Stimulated activated CD4-positive, alpha-beta T cell treated with anti-CD3 and anti-CD28 coated beads, Interleukin-4, amount 100 ng/mL, for 48 hours (primary cell): ENCODE results near the gene ATP9A.
"Not testable (repeated sequence)": the region's sequence is repeated elsewhere in the genome, so short reads cannot be mapped to it uniquely, and the experiment has no call there.

ENCODE experiments used
- DNase-seq, 2 donors: peaks; one replicate each; pipeline ENCODE4 v3.0.0-alpha.2; 2020; ENCODE audit warnings: low read depth in 2 of 2

ATP9A gene

DNA sequence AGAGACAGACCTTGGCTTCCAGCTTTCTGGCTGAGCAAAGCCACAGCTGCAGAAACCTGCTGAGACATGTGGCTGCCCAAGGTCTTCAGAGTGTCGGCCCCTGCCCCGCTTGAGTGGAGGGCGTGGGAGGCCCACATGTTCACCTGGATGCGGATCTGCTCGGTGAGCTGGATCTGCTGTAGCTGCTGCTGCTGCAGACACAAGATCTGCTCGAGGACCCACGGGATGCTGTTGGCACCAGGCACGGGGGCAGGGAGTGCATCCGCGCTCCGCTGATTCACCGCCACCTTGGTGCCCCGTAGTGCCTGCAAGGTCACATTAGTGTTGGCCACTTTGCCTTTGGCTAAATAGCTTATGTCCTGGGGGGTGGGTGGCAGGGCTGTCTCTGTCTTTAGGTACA lies 23.4 kb upstream of the ATP9A start:
- no peak for DNase-seq

DNA sequence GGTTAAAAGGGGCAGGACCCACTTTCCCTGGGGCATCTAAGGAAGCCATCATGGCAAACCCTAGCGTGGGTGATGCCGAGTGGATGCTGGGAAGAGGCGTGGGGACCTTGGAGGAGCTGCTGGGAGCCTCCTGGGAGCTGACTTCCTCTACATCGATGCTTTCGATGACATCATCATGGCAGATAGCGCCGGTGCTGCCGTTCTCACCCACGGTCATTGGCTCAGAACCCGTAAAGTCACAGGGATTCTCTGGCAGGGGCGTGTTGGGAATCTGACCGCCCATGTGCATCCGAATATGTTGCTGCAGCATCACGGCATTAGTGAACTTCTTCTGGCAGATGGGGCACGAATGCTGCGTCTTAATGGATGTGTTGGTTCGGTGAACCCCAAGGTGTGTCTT lies 22.1 kb upstream of the ATP9A start:
- no peak for DNase-seq

- DNase-seq: no peak
Observed at GRCh38 chr20:51789434-51789833, 21.2 kb upstream of the ATP9A start.

- no peak for DNase-seq
Observed at GRCh38 chr20:51788822-51789221, 20.6 kb upstream of the ATP9A start.

DNA sequence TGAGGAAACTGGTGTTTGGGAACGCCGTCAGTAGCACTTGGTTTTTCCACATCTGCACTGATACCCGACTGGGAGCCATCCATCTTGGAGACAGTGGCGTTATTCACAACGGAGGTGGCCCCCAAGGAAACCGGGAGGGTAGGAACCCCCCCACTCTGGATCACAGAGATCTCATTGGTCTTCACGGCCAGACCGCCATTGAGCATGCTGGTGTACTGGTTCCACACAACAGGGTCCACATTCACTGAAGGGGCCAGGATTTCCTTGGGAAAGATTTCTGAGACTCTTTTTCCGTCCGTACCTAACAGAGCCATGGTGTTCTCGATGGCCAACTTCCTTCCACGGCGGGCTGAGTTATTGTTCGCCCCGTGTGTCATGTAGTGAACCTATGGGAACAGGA lies 16.1 kb upstream of the ATP9A start:
- DNase-seq: no peak

GRCh38 chr20:51778229-51778759 lies 10.1 kb upstream of the ATP9A start:
- DNase-seq: not testable (repeated sequence)

DNA sequence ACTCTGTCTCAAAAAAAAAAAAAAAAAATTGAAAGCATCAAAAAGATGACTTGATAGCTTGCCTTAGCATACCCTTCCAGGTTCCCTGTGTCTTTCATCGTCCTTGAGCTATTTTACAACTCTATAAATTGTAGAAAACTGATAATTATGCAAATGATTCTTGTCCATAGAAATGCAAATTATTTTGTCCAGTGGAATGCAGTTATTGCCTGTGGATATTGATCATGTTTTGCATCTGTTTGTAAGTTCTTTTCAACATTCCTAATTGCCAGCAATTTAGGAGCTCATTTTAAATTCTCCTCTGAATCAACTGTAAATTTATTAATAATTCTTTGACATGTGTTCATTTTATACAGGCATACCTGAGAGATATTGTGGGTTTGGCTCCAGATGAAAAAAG lies 7.1 kb upstream of the ATP9A start:
- DNase-seq: no peak

DNA sequence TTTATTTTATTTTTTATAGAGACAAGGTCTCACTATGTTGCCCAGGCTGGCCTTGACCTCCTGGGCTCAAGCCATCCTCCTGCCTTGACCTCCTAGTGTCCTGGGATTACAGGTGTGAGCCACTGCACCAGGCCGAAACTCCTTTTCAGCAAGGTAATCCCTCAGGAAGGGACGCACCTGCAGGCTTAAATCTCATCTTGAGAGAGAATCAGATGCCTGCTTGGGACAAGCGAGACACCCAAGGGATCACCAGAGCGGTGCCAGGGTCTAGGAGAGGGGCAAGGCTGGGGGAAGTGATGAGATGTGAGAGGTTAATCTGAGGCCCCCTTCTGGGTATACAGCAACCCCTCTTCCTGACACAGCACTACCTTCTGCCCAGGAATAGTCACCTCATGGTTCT lies 4.0 kb upstream of the ATP9A start:
- DNase-seq: no peak

GRCh38 chr20:51769976-51770615 lies 1.9 kb upstream of the ATP9A start:
- DNase-seq: no peak

GRCh38 chr20:51768759-51769517 lies 748 bp upstream of the ATP9A start:
- DNase-seq: no peak

DNA sequence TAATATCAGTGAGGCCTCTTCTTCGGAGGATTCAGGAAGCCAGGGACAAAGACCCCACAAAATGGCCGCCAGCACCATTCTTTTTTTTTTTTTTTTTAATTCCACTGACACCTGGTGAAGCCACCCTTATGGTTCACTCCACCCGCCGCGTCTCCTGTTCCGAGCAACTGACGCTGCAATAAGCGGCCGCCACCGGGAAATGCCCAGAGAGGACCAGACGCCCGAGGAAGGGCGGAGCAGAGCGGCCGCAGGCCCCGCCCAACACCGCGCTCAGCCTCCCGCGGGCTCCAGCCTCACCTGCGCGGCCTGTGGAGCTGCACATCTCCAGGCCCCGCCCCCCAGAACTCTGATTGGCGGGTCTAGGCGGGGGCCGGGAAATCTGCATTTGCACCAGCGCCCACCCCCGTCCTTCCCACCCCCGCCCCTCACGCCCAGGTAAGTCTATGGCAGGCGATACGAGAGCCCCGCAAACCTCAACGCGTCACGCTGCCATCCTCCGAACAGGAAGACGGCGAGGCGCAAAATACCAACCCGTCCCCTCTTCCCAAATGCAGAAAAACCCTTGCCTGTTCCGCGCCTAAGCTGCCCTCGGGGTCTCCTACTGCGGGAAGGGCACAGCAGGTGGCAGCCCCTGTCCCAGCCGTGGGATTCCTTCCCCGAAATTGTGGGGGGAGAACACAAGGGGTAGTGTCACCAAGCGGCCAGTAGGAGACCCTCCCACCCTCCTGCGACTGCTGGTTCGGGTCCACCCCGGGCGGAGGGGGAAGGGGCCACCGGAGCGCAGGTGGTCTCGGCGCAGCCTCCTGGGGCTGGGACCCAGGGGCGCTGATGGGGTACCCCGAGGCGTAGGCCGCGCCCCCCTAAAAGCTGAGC lies 960 bp downstream of the ATP9A start:
- DNase-seq: peak; percentile 41

DNA sequence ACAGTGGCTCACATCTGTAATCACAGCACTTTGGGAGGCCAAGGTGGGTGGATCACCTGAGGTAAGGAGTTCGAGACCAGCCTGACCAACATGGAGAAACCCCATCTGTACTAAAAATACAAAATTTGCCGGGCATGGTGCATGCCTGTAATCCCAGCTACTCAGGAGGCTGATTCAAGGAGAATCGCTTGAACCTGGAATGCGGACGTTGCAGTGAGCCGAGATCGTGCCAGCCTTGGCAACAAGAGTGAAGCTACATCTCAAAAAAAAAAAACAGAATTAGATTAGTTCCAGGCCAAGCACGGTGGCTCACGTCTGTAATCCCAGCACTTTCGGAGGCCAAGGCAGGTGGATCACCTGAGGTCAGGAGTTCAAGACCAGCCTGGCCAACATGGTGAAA lies 2.8 kb downstream of the ATP9A start:
- DNase-seq: not testable (repeated sequence)

- DNase-seq: no peak
Observed at GRCh38 chr20:51763965-51764602, 4.1 kb downstream of the ATP9A start.

- DNase-seq: no peak
Observed at GRCh38 chr20:51760905-51761546, 7.2 kb downstream of the ATP9A start.

GRCh38 chr20:51759769-51760510 lies 8.2 kb downstream of the ATP9A start:
- DNase-seq: no peak

DNA sequence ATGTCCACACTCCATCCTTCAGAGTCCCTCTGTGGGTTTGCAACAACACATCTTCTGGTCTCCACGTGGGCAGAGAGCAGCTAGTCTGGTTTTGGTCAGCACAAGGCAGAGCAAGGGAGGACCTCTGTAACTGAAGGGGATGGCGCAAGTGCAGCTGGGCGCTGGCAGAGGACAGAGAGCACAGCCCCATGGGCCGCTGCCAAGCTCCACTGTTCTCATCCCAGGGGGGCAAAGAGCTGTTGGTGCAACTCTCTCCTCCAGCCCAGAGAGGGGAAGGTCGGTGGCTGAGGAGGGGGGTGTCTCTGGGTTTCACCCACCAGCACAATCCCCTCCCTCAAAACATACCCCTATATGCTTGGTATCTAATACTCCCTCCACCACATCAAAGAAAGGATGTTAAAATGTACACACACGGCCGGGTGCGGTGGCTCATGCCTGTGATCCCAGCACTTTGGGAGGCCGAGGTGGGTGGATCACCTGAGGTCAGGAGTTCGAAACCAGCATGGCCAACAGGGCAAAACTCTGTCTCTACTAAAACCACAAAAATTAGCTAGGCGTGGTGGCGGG lies 9.1 kb downstream of the ATP9A start:
- DNase-seq: no peak

DNA sequence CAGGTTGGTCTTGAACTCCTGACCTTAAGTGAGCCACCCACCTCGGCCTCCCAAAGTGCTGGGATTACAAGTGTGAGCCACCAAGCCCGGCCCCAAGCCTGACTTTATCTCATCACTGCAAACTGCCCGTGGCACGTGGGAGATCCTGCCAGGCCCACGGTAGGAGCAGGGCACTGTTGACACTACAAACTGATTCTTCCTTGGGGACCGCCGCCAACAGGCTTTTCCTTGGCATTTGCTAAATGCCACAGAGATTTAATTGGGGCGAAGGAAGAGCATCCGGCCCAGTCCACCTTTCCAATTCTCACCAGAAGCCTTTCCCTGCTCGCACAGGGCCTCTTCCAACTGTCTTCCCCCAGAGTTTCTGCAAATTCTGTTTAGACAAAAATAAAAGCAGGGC lies 11.0 kb downstream of the ATP9A start:
- no peak for DNase-seq

DNA sequence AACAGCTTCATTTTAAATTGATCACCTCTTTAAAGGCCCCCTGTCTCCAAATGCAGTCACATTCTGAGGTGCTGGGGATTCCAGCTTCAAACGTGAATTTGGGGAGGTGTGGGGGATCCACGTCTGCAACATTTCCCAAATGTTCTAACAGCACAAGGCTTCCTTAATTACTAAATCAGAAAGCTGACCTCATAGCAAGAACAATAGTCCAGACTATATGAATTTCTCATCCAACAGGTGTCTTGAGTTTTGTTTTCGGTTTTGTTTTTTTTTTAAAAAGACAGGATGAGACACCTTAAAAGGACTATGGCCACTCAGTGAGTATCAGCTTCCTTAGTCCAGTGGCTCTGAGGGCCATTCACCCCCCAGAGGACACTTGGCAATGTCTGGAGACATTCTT lies 11.5 kb downstream of the ATP9A start:
- DNase-seq: no peak

DNA sequence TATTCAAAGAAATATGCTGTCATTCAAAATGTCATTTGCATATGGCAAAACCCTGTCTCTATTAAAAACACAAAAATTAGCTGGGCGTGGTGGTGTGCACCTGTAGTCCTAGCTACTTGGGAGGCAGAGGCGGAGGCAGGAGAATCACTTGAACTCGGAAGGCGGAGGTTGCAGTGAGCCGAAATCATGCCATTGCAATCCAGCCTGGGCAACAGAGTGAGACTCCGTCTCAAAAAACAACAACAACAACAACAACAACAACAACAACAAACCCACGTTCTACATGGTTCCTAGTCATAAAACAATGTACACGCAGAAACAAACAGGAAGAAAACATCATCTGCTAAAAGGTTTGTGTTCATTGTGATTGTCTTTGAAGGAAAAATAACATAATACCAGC lies 15.0 kb downstream of the ATP9A start:
- not testable (repeated sequence) for DNase-seq

- DNase-seq: no peak
Observed at GRCh38 chr20:51752343-51752951, 15.7 kb downstream of the ATP9A start.
